Astrocyte of the spinal cord (primary cell): ENCODE measurements around the gene FAM124A.
A peak's percentile ranks its signal among the peaks of the same experiment; 100 is the strongest.

Experiments used
- DNase-seq: peaks from one replicate; pipeline ENCODE4 v3.0.0; 2011; ENCODE audit warnings: low read depth, low spot score
- H3K4me3 ChIP-seq: 2 replicates; pipeline ENCODE4 v1.5.1; 2011; ENCODE audit warnings: low read depth, mild to moderate bottlenecking, low read length, moderate library complexity
- CTCF ChIP-seq: IDR thresholded peaks from 2 replicates; pipeline ENCODE4 v1.5.1; 2012; ENCODE audit warnings: low read depth, mild to moderate bottlenecking, low read length, inconsistent platforms
- in situ Hi-C: cut with HindIII; loops from 2 replicates; pipeline ENCODE4 v1.10.0; 2017; ENCODE audit warnings: low sequenced_read_pairs

FAM124A gene

GRCh38 chr13:51222037-51222685 lies at the start of gene FAM124A:
Gene FAM124A (plus strand): TSS chr13:51222398. CDS start chr13:51222502, 104 bp downstream.
- peak; percentile 10 for TF ChIP-seq CTCF
- peak within 1 kb of the TSS; percentile 52 for H3K4me3 ChIP-seq
- DNase-seq = no peak
- in situ Hi-C loops = no loop called here

- in situ Hi-C loops = no loop called here
- no peak overlapping the region for H3K4me3 ChIP-seq
- DNase-seq = no peak
- no peak for TF ChIP-seq CTCF
These were observed 47.2 kb upstream of the FAM124A start for GRCh38 chr13:51175021-51175420.

GRCh38 chr13:51175639-51176038 lies 46.6 kb upstream of the FAM124A start:
- no peak overlapping the region for H3K4me3 ChIP-seq
- TF ChIP-seq CTCF = no peak
- DNase-seq = no peak
- in situ Hi-C loops = no loop called here

GRCh38 chr13:51177188-51177587 lies 45.0 kb upstream of the FAM124A start:
- no peak overlapping the region for H3K4me3 ChIP-seq
- DNase-seq = no peak
- in situ Hi-C loops = no loop called here
- no peak for TF ChIP-seq CTCF

- DNase-seq = no peak
- TF ChIP-seq CTCF = no peak
- no peak overlapping the region for H3K4me3 ChIP-seq
- in situ Hi-C loops = no loop called here
These were observed 43.6 kb upstream of the FAM124A start for GRCh38 chr13:51178456-51179074.

GRCh38 chr13:51179432-51179971 lies 42.7 kb upstream of the FAM124A start:
- H3K4me3 ChIP-seq = no peak overlapping the region
- TF ChIP-seq CTCF = no peak
- in situ Hi-C loops = no loop called here
- DNase-seq = no peak
